SK-N-SH treated with all-trans-retinoic acid at 6 μM for 48 hours (cell line): Measurements from ENCODE around the gene DYRK2.

Source experiments
- ATAC-seq: fragments of 200-7000 bp; cut with Tn5 transposase; 3 replicates; pipeline ENCODE4 v1.9.1; 2020; ENCODE audit warnings: mild to moderate bottlenecking, moderate library complexity
- ARNTL ChIP-seq: fragments of 450-650 bp; formaldehyde crosslinking; IDR thresholded peaks from 2 replicates; pipeline ENCODE4 v1.5.0; 2020; ENCODE audit warnings: low read depth, mild to moderate bottlenecking, moderate library complexity, borderline replicate concordance
- BACH2 ChIP-seq: fragments of 250-450 bp; sonication (Bioruptor Pico); IDR thresholded peaks from 2 replicates; pipeline ENCODE4 v1.9.0; 2021; ENCODE audit warnings: mild to moderate bottlenecking, borderline replicate concordance
- CSDC2 ChIP-seq: fragments of 250-450 bp; sonication (Bioruptor Pico); IDR thresholded peaks from 2 replicates; pipeline ENCODE4 v1.5.0; 2020; ENCODE audit warnings: mild to moderate bottlenecking, moderate library complexity
- ESRRG ChIP-seq: fragments of 250-450 bp; sonication (Bioruptor Pico); IDR thresholded peaks from 2 replicates; pipeline ENCODE4 v1.6.1; 2021; ENCODE audit warnings: mild to moderate bottlenecking
- GLIS3 ChIP-seq: fragments of 250-450 bp; sonication (Bioruptor Pico); IDR thresholded peaks from 2 replicates; pipeline ENCODE4 v1.5.0; 2020; ENCODE audit warnings: mild to moderate bottlenecking, moderate library complexity
- ISL1 ChIP-seq: fragments of 250-450 bp; sonication (Bioruptor Pico); IDR thresholded peaks from 2 replicates; pipeline ENCODE4 v2.1.2; 2022; ENCODE audit warnings: mild to moderate bottlenecking, moderate library complexity
- RARB ChIP-seq: fragments of 250-450 bp; sonication (Bioruptor Pico); IDR thresholded peaks from 2 replicates; pipeline ENCODE4 v1.8.0; 2021; ENCODE audit warnings: mild to moderate bottlenecking, moderate library complexity
- TCF4 ChIP-seq: fragments of 250-450 bp; sonication (Bioruptor Pico); IDR thresholded peaks from 2 replicates; pipeline ENCODE4 v1.8.0; 2021; ENCODE audit warnings: mild to moderate bottlenecking, moderate library complexity, borderline replicate concordance
- TOX ChIP-seq: fragments of 250-450 bp; sonication (Bioruptor Pico); IDR thresholded peaks from 2 replicates; pipeline ENCODE4 v1.8.0; 2021; ENCODE audit warnings: mild to moderate bottlenecking, moderate library complexity, borderline replicate concordance
- TSHZ2 ChIP-seq: fragments of 250-450 bp; sonication (Bioruptor Pico); IDR thresholded peaks from 2 replicates; pipeline ENCODE4 v1.5.0; 2020; ENCODE audit warnings: mild to moderate bottlenecking, moderate library complexity
- ZC3H10 ChIP-seq: fragments of 250-450 bp; sonication (Bioruptor Pico); IDR thresholded peaks from 2 replicates; pipeline ENCODE4 v1.5.1; 2021; ENCODE audit warnings: mild to moderate bottlenecking, moderate library complexity
- ZFP3 ChIP-seq: fragments of 250-450 bp; sonication (Bioruptor Pico); IDR thresholded peaks from 2 replicates; pipeline ENCODE4 v1.5.0; 2020; ENCODE audit warnings: mild to moderate bottlenecking, moderate library complexity
- ZFP30 ChIP-seq: fragments of 450-650 bp; formaldehyde crosslinking; IDR thresholded peaks from 2 replicates; pipeline ENCODE4 v1.5.0; 2022; ENCODE audit warnings: mild to moderate bottlenecking, moderate library complexity
- ZNF70 ChIP-seq: fragments of 450-650 bp; formaldehyde crosslinking; IDR thresholded peaks from 2 replicates; pipeline ENCODE4 v1.5.0; 2020; ENCODE audit warnings: mild to moderate bottlenecking, moderate library complexity
- ZNF8 ChIP-seq: fragments of 450-650 bp; formaldehyde crosslinking; IDR thresholded peaks from 2 replicates; pipeline ENCODE4 v1.5.0; 2020; ENCODE audit warnings: mild to moderate bottlenecking, moderate library complexity
- TF ChIP-seq, protein P1 (sequence below): fragments of 250-450 bp; sonication (Bioruptor Pico); IDR thresholded peaks from 2 replicates; pipeline ENCODE4 v1.5.1; 2020; ENCODE audit warnings: low read depth, mild to moderate bottlenecking, moderate library complexity
- TF ChIP-seq, protein P2 (sequence below): fragments of 250-450 bp; sonication (Bioruptor Pico); IDR thresholded peaks from 2 replicates; pipeline ENCODE4 v1.5.1; 2021; ENCODE audit warnings: mild to moderate bottlenecking, moderate library complexity
- TF ChIP-seq, protein P3 (sequence below): fragments of 250-450 bp; sonication (Bioruptor Pico); IDR thresholded peaks from 2 replicates; pipeline ENCODE4 v1.8.0; 2021; ENCODE audit warnings: low read depth, mild to moderate bottlenecking, moderate library complexity, borderline replicate concordance

DYRK2 gene

DNA sequence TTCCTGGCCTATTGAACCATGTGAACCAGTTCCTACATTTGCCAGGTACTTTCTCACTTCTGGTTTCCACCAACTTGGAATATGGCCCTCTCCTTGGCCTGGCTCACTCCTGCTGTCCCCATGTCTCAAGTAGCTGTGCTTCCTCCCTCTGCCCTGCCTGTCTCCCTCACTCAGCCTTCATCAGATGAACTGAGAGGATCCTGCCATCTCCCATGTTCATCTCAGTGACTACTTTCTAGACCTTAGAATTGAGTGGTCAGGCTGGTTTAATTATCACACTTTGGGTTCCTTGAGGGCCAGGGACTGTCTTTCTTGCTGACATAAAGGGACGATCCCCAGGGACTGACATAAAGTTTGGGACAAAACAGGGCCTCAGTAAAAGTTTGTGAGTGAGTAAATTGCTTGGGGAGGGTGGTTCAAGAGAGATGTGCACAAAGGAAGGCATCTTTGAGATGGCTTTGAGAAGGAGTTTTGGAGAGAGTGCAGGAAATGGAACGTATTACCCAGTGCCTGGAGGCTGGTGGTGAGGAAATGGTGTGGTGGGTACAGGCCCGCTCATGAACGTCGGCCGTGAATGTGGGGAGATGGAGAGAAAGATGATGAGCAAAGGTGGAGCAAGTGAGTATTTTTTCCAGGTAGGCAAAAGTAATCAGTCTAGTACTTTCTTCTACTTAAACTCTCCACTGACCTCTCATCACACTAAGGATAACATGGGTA is 20.8 kb downstream of the DYRK2 start:
- TF ChIP-seq TOX (CRISPR knock-in tag) (no peak), TSHZ2 (CRISPR knock-in tag) (no peak), BACH2 (CRISPR knock-in tag) (no peak), ZNF8 (CRISPR knock-in tag) (no peak), RARB (CRISPR knock-in tag) (no peak), ZFP30 (no peak), ISL1 (CRISPR knock-in tag) (no peak), CSDC2 (CRISPR knock-in tag) (no peak), ESRRG (no peak), ZC3H10 (CRISPR knock-in tag) (no peak), ZFP3 (CRISPR knock-in tag) (no peak)
- TF ChIP-seq, protein P1, sequence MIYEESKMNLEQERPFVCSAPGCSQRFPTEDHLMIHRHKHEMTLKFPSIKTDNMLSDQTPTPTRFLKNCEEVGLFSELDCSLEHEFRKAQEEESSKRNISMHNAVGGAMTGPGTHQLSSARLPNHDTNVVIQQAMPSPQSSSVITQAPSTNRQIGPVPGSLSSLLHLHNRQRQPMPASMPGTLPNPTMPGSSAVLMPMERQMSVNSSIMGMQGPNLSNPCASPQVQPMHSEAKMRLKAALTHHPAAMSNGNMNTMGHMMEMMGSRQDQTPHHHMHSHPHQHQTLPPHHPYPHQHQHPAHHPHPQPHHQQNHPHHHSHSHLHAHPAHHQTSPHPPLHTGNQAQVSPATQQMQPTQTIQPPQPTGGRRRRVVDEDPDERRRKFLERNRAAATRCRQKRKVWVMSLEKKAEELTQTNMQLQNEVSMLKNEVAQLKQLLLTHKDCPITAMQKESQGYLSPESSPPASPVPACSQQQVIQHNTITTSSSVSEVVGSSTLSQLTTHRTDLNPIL = no peak
- TF ChIP-seq, protein P2, sequence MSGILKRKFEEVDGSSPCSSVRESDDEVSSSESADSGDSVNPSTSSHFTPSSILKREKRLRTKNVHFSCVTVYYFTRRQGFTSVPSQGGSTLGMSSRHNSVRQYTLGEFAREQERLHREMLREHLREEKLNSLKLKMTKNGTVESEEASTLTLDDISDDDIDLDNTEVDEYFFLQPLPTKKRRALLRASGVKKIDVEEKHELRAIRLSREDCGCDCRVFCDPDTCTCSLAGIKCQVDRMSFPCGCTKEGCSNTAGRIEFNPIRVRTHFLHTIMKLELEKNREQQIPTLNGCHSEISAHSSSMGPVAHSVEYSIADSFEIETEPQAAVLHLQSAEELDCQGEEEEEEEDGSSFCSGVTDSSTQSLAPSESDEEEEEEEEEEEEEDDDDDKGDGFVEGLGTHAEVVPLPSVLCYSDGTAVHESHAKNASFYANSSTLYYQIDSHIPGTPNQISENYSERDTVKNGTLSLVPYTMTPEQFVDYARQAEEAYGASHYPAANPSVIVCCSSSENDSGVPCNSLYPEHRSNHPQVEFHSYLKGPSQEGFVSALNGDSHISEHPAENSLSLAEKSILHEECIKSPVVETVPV (CRISPR knock-in tag) = no peak
- TF ChIP-seq, protein P3, sequence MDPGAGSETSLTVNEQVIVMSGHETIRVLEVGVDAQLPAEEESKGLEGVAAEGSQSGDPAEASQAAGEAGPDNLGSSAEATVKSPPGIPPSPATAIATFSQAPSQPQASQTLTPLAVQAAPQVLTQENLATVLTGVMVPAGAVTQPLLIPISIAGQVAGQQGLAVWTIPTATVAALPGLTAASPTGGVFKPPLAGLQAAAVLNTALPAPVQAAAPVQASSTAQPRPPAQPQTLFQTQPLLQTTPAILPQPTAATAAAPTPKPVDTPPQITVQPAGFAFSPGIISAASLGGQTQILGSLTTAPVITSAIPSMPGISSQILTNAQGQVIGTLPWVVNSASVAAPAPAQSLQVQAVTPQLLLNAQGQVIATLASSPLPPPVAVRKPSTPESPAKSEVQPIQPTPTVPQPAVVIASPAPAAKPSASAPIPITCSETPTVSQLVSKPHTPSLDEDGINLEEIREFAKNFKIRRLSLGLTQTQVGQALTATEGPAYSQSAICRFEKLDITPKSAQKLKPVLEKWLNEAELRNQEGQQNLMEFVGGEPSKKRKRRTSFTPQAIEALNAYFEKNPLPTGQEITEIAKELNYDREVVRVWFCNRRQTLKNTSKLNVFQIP (CRISPR knock-in tag) = no peak
- no peak for ATAC-seq

DNA sequence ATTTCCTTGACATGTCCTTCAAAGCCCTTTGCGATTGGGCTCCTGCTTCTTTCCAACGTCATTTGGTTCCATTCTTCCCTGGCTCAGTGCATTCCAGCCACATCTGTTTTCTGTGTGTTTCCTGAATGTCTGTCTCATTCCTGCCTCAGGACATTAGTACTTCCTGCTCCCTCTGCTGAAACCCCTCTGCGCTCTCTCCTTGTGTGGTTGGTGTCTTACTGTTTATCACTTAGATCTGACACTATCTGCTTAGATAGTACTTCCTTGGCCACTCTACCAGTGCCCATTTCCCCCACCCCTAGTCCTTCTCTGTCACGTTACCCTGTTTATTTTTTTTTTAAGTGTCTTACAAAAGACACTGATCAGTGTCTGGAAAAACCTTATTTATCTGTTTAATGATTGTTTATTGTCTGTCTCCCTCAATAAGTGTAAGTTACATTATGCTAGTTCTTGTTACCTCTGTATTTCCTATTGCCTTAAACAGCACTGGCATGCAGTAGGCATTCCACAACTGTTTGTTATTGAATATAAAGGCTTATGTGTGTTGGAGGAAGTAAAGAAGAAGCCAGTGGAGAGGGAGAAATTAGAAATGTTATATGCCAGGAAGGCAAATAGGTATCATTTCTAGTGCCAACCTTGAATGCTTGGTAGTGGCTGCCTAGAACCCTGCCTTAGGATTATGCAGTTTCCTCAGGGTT is 21.5 kb downstream of the DYRK2 start:
- peak; percentile 29; the same call in 2 of the 3 replicates for ATAC-seq
- 0 out of 2 replicates have a peak, but pooled peaks have one; percentile 40 for TF ChIP-seq GLIS3 (CRISPR knock-in tag)
- no peak for TF ChIP-seq CSDC2 (CRISPR knock-in tag)
- no peak for TF ChIP-seq ZNF70 (CRISPR knock-in tag)

- 0 out of 2 replicates have a peak, but pooled peaks have one; percentile 11 for TF ChIP-seq TSHZ2 (CRISPR knock-in tag)
- peak; percentile 84; the same call in 1 of the 2 replicates for TF ChIP-seq ESRRG
- TF ChIP-seq ZNF8 (CRISPR knock-in tag) = no peak
- TF ChIP-seq, protein P2 (CRISPR knock-in tag) = 0 out of 2 replicates have a peak, but pooled peaks have one; percentile 71
- TF ChIP-seq ZC3H10 (CRISPR knock-in tag) = no peak
- peak; percentile 52; the same call in 1 of the 2 replicates for TF ChIP-seq GLIS3 (CRISPR knock-in tag)
- 0 out of 2 replicates have a peak, but pooled peaks have one; percentile 15 for TF ChIP-seq TCF4 (CRISPR knock-in tag)
- peak; percentile 92 for TF ChIP-seq ISL1 (CRISPR knock-in tag)
- no peak for TF ChIP-seq ARNTL (CRISPR knock-in tag)
- TF ChIP-seq, protein P1 = peak; percentile 69; the same call in 1 of the 2 replicates
- no peak; the same call in 1 of the 2 replicates for TF ChIP-seq ZFP3 (CRISPR knock-in tag)
- no peak for TF ChIP-seq BACH2 (CRISPR knock-in tag)
- peak; percentile 30 for ATAC-seq
Observed at GRCh38 chr12:67671419-67671818, 22.9 kb downstream of the DYRK2 start.
